Measurements from ENCODE around the gene SYT1.

The SYT1 gene

DNA sequence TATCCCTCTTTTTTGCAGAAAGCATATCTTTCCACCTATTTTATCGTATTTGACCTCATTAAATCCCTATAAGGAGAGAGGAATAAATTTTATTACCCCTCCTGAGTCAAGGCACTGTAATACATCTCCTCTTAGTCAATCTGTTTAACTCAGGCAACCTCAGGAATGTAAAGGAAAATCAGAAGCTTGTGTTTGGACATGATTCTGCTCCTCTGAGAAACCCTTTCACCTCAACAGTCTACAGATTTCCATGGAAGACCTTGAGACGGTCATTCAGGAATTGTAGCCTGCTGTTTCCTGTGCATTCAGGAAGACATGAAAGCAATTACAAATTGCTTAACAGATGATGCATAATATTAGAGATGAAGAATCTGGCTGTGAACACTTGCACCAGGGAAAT is 465.4 kb downstream of the SYT1 start:
- in situ Hi-C loops (cut with MboI; ENCODE audit: low sequenced_read_pairs), result no loop called here

DNA sequence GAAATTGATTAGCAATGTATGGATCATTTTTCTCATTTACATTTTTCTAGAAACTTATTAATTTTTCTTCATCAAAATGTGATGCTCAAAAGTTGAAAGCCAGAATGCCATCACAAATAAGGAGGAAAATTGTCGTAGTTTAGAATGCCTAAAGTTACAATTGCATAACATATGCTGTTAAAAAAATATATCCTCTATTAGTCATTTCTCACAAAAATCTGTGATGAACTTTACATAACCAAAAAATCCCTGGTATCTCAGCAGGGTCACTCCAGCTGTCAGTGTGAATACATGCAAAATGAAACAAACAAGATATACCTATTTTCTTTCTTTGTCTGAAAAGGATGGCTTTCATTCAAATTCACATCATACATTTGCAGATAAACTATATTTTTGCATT is 467.3 kb downstream of the SYT1 start:
- in situ Hi-C loops (cut with MboI; ENCODE audit: low sequenced_read_pairs), result no loop called here

DNA sequence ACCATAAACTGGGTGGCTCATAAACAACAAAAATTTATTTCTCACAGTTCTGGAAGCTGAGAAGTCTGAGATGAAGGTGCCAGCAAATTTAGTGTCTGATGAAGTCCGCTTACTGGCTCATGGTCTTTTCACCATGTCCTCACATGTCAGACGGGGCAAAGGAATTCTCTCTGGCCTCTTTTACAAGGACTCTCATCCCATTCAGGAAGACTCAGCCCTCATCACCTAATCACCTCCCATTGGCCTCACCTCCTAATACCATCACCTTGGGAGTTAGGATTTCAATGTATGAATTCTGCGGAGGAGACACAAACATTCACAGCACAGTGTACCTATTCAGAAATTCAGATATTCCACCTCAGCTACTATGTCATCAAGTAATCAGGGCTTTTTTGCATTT is 468.6 kb downstream of the SYT1 start:
- in situ Hi-C loops (cut with MboI; ENCODE audit: low sequenced_read_pairs), result no loop called here

DNA sequence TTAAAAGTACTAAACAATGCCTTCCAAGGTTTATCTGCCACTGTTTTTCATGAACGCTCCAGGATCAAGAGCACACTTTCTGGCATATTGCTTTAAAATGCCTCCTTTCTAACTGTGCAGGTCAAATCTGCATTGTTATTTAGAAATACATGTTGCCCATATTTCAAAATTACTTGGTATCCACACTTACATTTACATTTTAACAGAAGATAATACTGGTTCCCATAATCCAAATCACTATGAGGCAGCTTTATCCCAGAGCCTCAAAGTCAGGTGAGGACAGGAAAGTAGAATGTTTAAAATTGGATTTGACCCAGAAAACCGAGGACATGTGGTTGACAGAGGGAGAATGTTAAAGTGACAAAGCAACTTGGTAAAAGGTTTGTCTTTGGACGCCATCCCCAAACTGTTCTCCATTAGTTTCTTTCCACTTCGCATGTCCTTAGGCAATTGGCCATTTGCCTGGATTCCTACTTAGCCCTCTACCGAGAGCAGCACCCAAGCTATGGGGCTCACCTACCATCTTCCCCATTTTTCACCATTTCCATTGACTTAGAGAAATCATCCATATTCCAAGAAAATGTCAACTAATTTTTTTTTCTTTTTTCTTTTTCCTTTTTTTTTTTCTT is 473.2 kb downstream of the SYT1 start:
- in situ Hi-C loops (cut with MboI; ENCODE audit: low sequenced_read_pairs), result no loop called here

DNA sequence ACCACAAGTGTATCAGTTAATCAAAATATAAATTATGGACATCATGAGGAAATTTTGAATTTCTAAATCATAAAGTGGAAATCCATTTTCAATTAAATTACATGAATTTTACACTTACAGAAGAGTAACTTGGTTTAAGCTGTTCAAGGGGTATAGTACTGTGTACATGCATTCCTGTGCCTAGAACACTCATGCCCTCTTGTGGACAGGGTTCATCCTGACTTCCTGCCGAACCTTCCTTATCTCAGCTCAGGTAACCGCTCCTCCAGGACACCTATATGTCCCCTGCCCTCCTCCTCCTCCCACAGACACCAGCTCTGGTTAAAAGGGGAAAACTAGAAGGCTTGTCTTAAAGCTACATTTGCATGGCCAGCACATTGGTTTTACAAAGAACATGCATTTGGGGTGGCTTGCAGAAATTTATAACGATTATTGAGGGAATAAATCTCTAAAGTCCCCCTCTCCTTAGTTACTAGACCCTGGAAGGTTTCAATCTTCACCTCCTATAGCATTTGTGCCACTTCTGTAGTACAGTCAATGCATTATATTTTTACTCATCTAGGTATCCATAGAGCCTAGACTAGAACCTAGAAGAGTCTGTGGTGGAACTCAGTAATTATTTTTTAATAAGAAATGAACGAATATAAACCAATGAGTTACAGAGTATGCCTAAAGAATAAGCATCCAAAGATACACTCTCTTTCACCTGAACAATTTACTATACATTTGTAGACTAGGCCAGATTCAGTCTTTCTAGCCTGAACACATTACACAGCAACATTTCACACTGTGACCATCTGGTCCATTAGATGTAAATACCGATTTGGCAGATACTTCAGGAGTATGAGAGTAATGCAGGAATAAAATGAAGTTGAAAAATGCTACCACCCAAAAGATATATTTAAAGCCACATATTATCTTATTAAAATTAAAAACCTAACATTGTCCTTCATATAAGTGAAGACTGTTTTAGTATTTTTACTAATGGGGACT is 480.6 kb downstream of the SYT1 start:
- in situ Hi-C loops (cut with MboI; ENCODE audit: low sequenced_read_pairs), result no loop called here

DNA sequence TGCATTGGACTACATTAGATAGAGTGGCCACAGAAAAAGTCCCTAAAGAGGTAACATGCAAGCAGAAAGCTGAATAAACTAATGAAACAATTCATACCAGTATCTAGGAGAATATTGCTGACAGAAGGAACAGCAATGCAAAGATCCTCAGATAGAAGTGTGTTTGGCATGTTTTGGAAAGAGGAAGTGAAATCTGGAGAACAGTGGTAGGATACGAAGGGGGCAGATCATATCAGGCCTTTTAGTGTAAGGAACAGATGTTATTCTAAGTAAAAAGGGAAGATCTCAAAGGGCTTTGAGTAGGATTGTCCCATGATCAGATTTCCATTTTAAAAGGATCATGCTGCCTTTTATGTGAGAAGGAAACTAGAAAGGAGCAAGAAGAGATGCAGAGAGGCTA is 483.3 kb downstream of the SYT1 start:
- in situ Hi-C loops (cut with MboI; ENCODE audit: low sequenced_read_pairs), result no loop called here

DNA sequence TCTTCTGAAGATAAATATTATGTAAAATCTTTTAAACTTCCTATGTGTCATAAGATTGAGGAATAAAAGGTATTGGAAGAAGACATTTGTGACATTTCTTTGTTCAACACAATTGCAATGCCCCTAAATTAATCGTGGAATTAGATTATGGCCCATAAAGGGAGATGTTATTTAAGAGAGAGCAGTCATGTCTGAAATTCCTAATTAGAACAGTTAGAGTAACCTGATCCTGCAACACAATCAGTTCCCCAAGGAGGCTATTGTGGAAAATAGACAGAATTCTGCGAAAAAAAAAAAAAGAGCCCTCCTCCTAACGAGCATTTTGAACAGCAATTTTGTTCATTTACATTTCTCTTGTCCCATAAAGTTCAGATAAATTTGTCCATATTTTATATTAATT is 486.7 kb downstream of the SYT1 start:
- in situ Hi-C loops (cut with MboI; ENCODE audit: low sequenced_read_pairs), result no loop called here

DNA sequence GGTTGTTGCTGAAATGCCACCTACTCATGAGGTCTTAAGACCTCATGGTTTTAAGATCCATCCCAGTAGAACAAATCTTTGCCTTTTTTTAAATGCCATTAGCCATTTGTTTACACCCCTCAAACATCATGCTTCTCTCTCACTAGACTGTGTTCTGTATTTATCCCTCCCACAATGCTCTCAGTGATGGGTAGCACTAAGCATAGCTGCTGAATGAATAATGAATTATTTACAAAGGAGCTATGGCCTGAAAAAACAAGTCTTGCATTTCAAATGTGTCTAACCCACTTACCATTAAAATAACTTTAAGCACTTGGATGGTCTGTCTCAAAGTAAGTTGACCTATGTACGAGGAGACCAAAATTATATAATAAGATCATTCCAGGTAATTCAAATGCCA is 491.6 kb downstream of the SYT1 start:
- in situ Hi-C loops (cut with MboI; ENCODE audit: low sequenced_read_pairs), result no loop called here

DNA sequence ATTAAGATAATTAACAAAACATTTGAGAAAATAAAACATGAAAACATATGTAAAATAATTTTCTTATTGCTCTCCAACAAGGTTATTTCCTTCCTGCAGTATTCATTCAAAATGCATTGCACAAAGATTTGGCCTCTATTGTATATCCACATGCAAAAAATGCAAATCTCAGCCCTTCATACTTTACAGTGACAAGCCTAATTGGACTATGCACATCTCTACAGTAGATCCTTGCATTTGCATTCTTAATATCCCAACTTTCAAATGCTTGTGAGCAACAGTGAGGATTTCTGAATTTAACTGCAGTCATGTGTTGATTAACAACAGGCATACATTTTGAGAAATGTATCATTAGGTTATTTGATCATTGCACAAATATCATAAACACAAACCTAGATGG is 492.5 kb downstream of the SYT1 start:
- in situ Hi-C loops (cut with MboI; ENCODE audit: low sequenced_read_pairs), result no loop called here

DNA sequence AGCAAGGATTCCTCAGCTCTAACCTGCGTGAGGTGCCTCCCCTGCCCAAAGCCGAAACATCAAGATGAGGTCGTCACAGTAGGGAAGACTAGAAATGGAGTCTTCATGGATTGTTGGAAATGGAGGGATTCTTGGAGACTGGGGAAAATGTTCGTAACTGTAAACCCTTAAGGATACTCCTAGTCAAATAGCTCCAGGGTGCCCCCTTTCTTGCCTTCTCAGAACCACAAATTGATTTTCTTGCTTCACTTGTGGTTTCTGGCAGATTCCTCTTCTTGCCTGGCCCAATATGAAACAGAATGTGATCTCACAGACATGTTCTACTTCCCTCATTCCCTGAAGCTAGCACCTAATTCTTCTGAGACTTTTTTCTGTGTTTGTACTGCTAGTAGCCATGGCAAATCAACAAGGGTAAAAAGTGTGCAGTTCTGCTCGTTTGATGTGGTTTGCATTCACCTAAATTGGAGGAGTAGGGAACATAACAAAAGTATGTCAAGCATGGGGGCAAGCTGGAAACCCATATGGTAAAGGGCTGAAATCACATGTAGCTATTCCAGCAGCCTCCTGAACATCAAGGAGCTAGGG is 494.2 kb downstream of the SYT1 start:
- in situ Hi-C loops (cut with MboI; ENCODE audit: low sequenced_read_pairs), result no loop called here

DNA sequence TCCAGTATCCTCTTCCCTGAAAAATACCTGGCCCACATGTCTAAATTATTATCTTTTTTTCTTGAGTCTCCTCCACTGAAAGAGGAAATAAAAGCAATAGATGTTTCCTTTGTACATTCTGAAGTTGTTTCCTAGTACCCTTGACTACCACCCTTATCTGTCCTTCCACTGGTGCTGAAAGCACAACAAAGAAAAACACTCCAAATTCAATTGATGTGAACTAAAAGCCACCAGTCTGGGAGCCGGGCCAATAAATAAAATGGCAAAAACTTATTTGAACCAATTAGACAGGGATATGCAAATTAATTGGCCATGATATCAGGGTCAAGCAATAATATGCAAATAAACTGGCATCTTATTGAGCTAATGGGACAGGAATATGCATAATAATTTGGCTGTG is 495.7 kb downstream of the SYT1 start:
- in situ Hi-C loops (cut with MboI; ENCODE audit: low sequenced_read_pairs), result no loop called here

DNA sequence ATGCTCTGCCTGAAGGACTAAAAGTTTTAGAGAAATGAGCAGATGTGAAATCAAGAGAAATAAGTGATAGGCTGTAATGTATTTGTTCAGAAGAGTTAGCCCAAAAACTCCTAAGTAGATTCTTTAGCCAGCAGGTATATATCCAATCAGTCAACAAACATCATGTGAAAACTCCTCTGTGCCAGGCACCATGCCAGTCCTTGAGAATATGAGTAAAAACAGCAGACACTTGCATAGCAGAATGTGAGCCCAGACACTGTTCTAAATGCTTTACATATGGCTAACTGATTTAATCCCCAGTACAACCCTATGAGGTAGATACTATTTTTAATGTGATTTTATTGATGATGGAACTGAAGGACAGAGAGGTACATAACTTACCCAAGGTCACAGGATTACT is 496.4 kb downstream of the SYT1 start:
- in situ Hi-C loops (cut with MboI; ENCODE audit: low sequenced_read_pairs), result no loop called here

DNA sequence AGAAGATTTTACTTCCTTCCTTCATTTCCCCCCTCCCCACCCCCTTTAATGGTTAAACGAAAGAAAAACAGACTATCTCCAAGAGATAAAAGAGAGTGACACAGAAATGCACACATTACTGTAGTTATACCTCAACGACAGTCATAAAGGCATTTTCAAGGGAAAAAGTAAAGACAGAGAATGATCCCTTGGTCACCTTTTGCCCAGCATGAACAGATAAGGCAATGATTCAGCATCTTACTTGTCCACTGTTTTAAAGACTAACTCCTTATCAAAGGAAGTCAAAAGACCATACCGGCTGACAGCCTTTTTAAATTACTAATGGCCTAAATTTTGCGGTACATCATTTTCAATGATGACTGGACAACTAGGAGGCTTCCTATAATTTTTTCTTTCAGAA is 499.6 kb downstream of the SYT1 start:
- in situ Hi-C loops (cut with MboI; ENCODE audit: low sequenced_read_pairs), result no loop called here

DNA sequence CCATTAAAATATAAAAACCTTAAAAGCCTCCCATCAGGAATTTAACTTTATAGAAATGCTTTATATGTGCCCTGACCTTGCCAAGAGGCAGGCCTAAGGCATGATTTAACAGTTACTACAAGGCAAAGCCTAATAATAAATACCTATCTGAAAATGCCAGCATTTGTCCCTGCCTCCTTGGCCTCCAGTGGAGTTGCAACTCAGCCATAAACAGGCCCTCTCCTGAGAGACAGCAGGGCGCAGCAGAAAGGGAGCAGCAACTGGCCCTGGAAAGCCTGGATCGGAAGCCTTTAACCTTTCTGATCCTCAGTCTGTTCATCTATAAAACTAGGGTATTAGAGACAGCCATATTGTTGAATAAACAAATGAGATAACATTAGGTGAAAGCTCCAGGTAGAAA is 501.8 kb downstream of the SYT1 start:
- in situ Hi-C loops (cut with MboI; ENCODE audit: low sequenced_read_pairs), result no loop called here

DNA sequence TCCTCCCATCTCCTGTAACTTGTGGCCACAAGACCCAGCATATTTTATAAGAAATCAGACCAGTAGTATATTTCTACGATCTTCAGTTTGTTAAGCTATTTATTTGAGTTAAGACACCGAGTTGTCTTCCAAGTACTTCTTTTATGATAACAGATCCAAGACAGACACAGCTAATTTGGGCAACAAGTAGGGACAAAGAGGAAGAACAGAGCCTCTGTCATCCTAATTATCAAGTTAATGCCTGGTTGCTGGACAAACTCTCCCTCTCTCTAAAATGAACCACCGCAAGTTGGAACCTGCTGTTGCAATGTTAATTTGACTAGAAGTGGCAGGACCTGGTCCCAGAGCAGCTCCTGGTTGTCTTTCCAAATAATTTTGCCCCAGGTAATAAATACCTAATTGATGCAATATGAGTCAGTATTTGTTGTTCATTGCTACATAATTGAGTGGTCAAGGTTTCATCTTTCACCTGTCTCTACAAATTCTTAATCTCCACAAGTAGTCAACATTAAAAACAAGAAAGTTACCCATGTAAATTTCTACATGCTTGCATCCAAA is 502.5 kb downstream of the SYT1 start:
- in situ Hi-C loops (cut with MboI; ENCODE audit: low sequenced_read_pairs), result no loop called here

DNA sequence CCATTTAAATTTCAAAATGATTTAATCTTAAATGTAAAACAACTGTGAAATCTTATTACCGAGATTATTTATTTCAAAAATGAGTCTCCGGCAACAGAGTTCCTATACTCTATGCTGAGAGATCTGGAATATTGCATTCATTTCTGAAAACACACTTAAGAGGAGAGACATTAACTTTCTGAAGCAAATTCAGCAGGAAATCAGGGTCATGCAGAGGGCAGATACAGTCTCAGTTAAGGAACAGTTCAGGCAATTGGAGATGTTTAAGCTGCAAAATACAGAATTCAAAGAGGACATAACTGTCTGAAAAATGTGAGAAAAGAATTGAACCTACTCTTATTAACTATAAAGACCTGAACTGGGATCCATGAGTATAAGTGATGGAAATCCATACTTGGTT is 505.4 kb downstream of the SYT1 start:
- in situ Hi-C loops (cut with MboI; ENCODE audit: low sequenced_read_pairs), result no loop called here

DNA sequence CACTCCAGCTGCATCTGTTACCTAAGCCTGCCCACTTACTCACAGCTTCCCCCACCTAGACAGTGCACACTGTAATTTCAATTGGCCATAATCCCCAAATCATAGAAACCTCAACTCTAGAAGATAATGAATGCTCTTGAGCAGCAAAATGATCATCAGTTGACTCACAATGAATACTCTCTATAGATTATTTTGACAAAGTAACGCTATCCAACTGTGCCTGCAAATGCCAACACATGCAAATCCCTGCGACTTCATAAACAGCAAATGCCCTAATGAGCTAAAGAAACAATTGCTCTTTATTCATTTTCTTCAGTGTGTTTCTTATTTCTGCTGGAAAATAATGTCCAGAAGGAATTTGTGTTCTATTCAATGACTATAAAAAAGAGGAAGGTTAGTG is 506.7 kb downstream of the SYT1 start:
- in situ Hi-C loops (cut with MboI; ENCODE audit: low sequenced_read_pairs), result no loop called here

DNA sequence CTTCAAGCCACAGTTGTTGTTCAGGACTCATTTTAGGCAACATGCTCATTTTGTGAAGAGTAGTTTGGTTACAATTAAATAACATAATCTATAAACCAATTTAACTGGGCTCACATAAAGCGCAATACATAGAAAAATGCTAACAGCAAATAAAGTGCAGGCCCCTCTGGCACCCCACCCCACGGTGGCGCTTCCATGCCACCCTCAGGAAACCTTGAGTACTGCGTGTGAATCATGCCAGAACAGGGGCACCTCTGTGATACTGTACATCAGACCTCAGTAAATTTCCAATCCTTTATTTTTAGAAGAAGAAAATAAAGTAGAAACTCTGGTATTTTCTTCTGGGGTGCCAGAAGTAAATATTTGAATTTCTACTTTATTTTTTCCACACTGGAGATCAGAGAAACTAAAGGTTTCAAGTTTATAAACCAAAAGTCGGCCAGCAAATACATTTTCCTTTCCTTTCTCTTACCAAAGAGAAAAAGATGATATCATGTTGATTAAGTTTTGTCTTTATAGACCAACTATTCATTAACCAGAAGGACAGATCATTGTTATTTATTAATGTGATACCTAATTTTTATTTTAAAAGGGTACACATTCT is 509.4 kb downstream of the SYT1 start:
- in situ Hi-C loops (cut with MboI; ENCODE audit: low sequenced_read_pairs), result no loop called here

DNA sequence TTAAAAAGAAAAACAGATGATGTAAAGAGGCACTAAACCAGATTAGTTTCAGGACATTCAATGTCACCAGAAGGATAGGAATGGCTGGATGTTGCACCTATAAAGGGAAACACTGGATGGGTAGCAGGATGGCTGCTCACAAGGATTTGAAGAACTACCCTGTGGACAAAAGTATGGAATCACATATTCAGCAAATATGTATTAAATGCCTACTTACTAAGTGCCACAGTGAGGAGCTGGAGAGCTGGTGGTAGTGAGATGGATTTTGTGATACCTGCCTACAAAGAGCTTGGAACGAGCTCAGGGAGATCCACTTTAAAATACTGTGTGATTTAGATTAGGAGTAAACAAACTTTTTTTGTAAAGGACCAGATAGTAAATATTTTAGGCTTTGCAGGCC is 510.0 kb downstream of the SYT1 start:
- in situ Hi-C loops (cut with MboI; ENCODE audit: low sequenced_read_pairs), result no loop called here

DNA sequence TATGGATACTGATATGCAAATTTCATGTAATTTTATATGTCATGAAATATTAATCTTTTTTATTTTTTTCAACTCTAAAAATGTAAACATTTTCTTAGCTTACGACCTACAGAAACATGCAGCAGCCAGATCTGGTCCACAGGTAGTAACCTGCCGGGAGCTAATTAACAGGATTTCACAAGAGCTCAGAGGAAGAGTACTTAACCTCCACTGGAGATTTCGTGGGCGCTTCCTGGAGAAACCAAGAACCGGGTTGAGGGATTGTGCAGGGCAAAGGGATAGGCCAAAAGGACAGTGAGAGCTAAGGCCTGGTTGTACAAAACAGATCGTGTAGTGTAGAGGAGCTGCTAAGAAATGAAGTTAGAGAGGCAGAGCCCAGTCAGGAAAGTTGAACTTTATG is 510.5 kb downstream of the SYT1 start:
- in situ Hi-C loops (cut with MboI; ENCODE audit: low sequenced_read_pairs), result no loop called here

DNA sequence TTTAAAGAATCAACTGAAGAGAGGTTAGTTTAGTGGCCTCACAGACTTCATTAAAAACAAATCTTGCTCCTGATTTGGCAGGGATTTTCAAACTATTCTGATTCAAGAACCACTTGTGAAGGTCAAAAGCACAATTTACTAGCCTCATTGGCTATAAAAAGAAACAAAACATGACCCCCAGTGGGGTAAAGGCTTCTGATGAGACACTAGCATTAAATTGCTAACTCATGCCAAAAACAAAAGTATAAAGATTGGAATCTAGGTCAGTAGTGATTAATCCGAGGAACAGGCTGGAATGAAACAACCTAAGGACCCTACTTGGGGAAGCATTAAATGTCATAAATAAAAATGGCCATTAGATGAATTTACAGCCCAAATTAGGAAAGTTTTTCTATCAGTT is 513.9 kb downstream of the SYT1 start:
- in situ Hi-C loops (cut with MboI; ENCODE audit: low sequenced_read_pairs), result no loop called here
